Hepatocyte (in vitro differentiated cells): ENCODE measurements around the gene FBXW11.

Experiments
- CTCF ChIP-seq: fragments of 200-600 bp; sonication (generic); IDR thresholded peaks from 2 replicates; pipeline ENCODE4 v1.5.1; 2016; ENCODE audit warnings: antibody characterized with exemption, mild to moderate bottlenecking; ENCODE audit not compliant: poor library complexity
- EZH2 ChIP-seq: fragments of 200-600 bp; sonication (generic); IDR thresholded peaks from 2 replicates; pipeline ENCODE4 v1.6.1; 2016; ENCODE audit warnings: antibody characterized with exemption, mild to moderate bottlenecking, borderline replicate concordance
- EZH2phosphoT487 ChIP-seq: fragments of 200-600 bp; sonication (generic); IDR thresholded peaks from one replicate; pipeline ENCODE4 v1.6.1; 2018; ENCODE audit warnings: antibody characterized with exemption, mild to moderate bottlenecking, low read depth, moderate library complexity; ENCODE audit not compliant: unreplicated experiment, severe bottlenecking

GRCh38 chr5:171906703-171907590 is 99.5 kb downstream of the FBXW11 start:
- TF ChIP-seq EZH2 (no peak), CTCF (no peak), EZH2phosphoT487 (no peak)
